ENCODE measurements around the gene CNTN4.

- TF ChIP-seq EZH2 (IDR thresholded peaks at IDR 0.05) (no peak), POLR2AphosphoS5 (IDR thresholded peaks at IDR 0.05; ENCODE audit: borderline replicate concordance, low read depth, low read length) (no peak), FOXP2 (optimal IDR thresholded peaks at IDR 0.05; ENCODE audit: control extremely low read depth, extremely low read length, insufficient read depth) (no peak)
These were observed 775.3 kb downstream of the CNTN4 start for GRCh38 chr3:2873986-2874385.

Measured in SK-N-MC (cell line).